GM19467 (cell line): Measurements from ENCODE around the gene BSPRY.
"Not testable (repeated sequence)": the region's sequence is repeated elsewhere in the genome, so short reads cannot be mapped to it uniquely, and the experiment has no call there.

Experiments used
- ATAC-seq: cut with Tn5 transposase; IDR thresholded peaks from one replicate; pipeline ENCODE4 v1.9.1; 2021; ENCODE audit warnings: mild to moderate bottlenecking, moderate library complexity; ENCODE audit not compliant: unreplicated experiment

BSPRY gene

DNA sequence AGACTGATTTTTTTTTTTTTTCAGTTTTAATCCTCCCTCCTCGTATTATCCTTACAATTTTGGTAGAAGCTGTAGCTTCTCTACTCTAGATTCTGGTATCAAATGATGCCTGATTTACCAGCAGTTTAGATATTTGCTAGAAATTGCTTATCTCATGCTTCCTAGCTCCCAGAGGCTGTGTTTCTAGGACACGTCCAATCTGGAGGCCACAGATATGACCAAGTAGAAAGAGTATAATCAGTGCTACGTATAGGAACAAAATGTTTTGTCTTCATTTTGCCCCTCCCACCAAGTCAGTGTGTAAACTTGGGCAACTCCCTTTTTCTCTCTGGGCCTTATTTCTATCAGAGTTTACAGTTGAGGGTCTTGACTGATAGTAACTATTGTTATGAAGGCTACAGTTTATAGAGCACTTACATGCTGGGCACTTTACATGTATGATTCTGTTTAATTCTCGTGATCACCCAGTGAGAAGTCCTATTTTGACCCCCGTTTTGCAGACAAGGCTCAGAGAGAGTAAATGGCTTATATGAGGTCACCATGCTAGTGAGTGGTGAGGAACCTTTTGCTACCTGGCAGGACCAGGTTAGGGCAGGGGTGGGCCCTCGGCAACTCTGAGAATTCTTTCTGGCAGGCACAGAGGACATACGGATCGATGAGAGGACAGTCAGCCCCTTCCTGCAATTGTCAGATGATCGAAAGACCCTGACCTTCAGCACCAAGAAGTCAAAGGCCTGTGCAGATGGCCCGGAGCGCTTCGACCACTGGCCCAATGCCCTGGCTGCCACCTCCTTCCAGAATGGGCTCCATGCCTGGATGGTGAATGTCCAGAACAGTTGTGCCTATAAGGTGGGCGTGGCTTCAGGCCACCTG is 19.9 kb downstream of the BSPRY start:
- no peak for ATAC-seq

GRCh38 chr9:113369855-113370140 is 20.5 kb downstream of the BSPRY start:
- ATAC-seq, result no peak

- ATAC-seq, result no peak
Observed at GRCh38 chr9:113370806-113371325, 21.5 kb downstream of the BSPRY start.

- ATAC-seq, result no peak
Observed at GRCh38 chr9:113372059-113372458, 22.7 kb downstream of the BSPRY start.

- no peak for ATAC-seq
Observed at GRCh38 chr9:113373256-113373655, 23.9 kb downstream of the BSPRY start.

GRCh38 chr9:113373676-113374392 is 24.5 kb downstream of the BSPRY start:
- no peak for ATAC-seq

DNA sequence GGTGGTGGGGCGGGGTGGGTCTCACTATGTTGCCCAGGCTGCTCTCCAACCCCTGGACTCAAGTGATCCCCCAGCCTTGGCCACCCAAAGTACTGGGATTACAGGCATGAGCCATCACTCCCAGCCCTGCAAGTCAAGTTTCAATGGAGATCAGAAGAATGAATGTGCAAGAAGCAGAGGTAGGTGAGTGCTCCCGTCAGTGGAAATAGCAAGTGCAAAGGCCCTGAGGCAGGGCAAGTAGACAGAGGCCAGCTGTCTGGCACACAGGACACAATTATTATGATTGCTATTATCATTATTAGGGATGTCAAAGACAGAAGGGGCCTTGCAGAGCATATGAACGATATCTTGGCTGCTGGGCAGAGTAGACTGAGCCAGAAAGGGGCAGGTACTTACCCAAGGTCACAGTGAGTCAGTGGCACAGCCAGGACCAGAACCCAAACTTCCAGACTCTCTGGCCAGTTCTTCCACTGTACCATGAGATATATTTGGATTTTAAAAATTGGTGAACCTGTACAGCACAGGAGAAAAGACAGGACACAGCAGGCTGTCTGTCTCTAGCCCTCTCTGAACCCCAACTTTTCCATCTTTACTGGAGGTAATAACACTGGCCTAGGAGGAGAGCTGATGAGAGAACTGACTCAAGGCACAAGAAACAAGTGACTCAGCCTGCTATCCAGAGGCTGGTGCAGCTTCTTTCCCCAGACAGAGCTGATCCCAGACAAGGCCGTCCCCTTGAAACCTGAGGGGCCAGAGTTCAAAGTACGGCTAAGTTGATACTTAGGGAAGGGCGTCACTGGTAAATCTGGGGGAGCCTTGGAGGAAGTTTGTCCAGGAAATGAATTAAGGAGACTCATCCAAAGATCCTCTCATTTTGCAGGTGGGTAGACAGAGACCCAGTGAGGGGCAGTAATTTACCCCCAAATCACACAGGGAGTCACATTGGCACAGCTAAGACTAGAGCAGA is 26.0 kb downstream of the BSPRY start:
- ATAC-seq, result no peak

DNA sequence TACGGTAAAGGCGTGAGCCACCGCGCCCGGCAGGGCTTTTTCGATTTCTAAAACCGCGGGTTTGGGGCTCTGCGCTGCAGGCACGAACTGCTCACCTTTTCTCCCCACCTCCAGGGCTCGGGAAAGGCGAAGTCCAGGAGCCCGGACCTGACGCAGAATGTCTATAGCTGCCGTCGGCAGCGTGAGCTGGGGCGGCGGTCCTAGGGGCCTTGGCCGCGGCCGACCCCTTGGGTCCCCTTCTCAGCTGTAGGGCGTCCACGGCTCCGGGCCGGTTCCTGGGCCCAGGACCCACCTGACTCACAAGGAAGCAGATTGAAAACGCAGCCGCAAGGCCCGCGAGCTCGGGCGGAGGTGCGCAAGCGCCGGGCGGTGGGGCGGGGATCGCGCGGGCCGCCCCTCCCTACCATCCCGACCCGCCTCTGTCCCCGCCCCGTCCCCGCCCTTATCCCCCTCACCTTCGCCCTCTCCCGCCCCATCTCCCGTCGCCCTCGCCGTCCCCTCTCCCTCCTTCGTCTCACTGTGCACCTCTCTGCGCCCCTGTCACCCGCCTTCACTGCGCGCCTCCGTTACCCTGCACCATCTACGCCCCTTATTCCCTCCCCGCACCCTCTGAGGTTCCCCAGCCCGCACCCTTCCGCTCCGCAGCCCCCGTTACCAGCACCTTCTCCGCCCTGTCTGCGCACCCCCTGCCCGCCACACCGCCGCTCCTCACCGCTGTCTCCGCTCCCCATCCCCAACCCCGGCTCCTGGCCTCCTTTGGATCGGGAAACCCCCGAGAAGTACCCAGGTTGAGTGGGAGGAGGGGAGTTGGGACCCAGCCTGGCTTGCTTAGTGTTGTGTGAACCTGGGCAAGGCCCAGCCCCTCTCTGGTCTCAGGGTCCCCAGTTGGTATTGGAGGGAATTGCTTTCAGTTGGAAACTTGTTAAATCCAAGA is 27.6 kb downstream of the BSPRY start, which contains the start of gene HDHD3:
Gene HDHD3, minus strand, starts transcription at position 353 of the 934 bp plus-strand sequence. CDS start 2,632 bp downstream, outside the sequence.
- ATAC-seq, result peak; percentile 77

DNA sequence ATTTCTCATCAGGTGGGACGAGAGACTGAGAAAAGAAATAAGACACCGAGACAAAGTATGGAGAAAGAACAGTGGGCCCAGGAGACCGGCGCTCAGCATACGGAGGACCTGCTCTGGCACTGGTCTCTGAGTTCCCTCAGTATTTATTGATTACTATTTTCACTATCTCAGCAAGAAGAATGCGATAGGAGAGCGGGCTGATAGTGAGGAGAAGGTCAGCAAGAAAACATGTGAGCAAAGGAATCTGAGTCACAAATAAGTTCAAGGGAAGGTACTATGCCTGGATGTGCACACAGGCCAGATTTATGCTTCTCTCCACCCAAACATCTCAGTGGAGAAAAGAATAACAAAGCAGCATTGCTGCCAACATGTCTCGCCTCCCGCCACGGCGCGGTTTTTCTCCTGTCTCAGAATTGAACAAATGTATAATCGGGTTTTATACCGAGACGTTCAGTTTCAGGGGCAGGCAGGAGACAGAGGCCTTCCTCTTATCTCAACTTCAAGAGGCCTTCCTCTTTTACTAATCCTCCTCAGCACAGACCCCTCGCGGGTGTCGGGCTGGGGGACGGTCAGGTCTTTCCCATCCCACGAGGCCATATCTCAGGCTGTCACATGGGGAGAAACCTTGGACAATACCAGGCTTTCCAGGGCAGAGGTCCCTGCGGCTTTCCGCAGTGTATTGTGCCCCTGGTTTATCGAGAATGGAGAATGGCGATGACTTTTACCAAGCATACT is 29.9 kb downstream of the BSPRY start:
- not testable (repeated sequence) for ATAC-seq

- ATAC-seq, result not testable (repeated sequence)
Observed at GRCh38 chr9:113379829-113380210, 30.5 kb downstream of the BSPRY start.

DNA sequence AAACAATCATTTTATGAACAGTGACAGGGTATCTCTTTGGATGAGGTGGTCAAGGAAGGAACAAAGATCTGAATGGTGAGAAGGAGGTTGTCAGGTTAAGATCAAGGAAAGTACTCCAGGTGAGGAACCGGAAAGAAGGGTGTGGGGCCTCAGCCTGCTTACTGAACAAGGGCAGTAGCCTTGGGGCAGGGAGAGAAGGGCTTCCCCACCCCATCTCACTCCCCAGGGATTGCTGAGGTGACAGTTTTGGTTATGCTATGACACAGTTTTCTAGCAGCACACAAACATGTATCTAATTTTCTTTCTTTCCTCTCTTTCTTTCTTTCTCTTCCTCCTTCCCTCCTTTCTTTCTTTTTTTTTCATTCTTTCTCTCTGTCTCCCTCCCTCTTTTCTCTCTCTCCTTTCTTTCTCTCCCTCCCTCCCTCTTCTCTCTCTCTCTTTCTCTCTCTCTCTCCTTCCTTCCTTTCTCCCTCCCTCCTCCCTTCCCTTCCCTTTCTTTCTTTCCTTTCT is 31.6 kb downstream of the BSPRY start:
- peak; percentile 41 for ATAC-seq

GRCh38 chr9:113381441-113381840 is 32.1 kb downstream of the BSPRY start:
- not testable (repeated sequence) for ATAC-seq

GRCh38 chr9:113381909-113382411 is 32.6 kb downstream of the BSPRY start:
- ATAC-seq, result no peak

DNA sequence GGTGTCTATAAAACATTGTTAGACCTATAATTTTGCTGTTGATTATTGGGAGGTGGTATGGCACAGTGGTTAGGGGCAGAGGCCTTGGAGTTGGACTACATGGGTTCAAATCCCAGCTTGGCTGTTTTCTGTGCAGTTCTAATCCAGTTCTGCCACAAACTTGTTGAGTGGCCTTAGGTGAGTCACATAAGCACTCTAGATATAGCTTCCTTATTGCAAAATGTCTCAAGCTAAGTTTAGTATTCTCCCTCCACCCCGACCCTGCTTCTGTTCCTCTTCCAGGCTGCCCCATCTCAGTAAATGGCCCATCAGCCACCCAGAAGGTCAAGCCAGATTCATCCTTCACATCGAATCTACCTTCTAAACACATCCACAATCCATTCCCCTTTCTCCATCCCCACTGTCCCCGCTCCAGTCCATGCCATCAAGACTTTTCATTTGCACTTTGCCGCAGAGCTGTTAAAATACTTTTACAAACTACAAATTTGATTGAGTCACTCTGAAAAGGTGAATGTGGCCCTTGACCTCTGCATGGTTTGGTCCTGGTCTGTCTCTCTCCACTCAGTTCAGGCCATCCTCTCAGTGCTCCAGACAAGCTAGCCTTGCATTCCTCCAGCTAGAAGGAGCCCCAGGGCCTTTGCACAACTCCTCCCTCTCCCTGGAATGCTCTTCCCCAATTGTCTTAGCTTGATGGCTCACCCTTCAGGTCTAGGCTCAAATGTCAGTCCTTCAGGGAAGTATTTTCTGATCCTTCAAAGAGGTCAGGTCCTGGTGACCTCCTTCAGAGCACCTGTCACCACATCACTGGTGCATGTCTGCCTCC is 37.4 kb downstream of the BSPRY start:
- ATAC-seq, result no peak

GRCh38 chr9:113387560-113388230 is 38.4 kb downstream of the BSPRY start:
- no peak for ATAC-seq

GRCh38 chr9:113388833-113389232 is 39.5 kb downstream of the BSPRY start:
- ATAC-seq, result no peak

DNA sequence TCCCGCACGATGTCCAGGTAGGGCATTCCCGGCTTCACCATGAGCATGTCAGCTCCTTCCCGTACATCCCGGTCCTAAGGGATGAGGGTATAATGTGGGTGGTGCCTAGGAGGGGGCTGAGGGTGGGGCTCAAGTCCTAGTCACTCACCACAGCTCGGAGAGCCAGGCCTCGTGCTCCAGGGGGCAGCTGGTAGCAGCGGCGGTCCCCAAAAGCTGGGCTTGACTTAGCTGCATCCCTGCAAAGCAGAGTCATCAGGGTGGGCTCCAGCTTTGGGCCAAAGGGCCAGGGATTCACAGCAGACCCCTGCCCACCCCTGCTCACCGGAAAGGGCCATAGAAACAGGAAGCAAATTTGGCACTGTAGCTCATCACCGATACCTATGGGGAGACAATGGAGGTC is 40.1 kb downstream of the BSPRY start:
- no peak for ATAC-seq
